ENCODE results near the gene WDR53.
"Not testable (repeated sequence)": the region's sequence is repeated elsewhere in the genome, so short reads cannot be mapped to it uniquely, and the experiment has no call there.

DNA sequence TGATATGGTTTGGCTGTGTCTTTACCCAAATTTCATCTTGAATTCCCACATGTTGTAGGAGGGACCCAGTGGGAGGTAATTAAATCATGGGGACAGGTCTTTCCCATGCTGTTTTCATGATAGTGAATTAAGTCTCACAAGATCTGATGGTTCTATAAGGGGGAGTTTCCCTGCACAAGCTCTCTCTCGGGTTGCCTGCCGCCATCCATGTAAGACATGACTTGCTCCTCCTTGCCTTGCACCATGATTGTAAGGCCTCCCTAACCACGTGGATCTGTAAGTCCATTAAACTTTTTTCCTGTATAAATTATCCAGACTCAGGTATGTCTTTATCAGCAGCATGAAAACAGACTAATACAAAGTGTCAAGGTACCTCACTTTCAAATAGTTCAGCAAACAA lies 18.2 kb downstream of the WDR53 start:
- TF ChIP-seq POLR2AphosphoS5 (IDR thresholded peaks at IDR 0.05; ENCODE audit: low read depth, low read length); PAX5 (IDR thresholded peaks at IDR 0.05; ENCODE audit: insufficient read depth, low read length, severe bottlenecking); POLR2A (IDR thresholded peaks at IDR 0.05; ENCODE audit: low read depth, low read length); SPI1 (IDR thresholded peaks at IDR 0.05; ENCODE audit: low read depth, low read length); TAF1 (IDR thresholded peaks at IDR 0.05; ENCODE audit: low read depth, low read length): not testable (repeated sequence)
